T-helper 22 cell (primary cell): ENCODE data around the gene RD3L.
A peak's percentile ranks its signal among the peaks of the same experiment; 100 is the strongest.
"Not testable (repeated sequence)": the region's sequence is repeated elsewhere in the genome, so short reads cannot be mapped to it uniquely, and the experiment has no call there.

ENCODE experiments used
- DNase-seq: peaks from one replicate; pipeline ENCODE4 v3.0.0-alpha.2; 2020; ENCODE audit warnings: low read depth

RD3L gene

DNA sequence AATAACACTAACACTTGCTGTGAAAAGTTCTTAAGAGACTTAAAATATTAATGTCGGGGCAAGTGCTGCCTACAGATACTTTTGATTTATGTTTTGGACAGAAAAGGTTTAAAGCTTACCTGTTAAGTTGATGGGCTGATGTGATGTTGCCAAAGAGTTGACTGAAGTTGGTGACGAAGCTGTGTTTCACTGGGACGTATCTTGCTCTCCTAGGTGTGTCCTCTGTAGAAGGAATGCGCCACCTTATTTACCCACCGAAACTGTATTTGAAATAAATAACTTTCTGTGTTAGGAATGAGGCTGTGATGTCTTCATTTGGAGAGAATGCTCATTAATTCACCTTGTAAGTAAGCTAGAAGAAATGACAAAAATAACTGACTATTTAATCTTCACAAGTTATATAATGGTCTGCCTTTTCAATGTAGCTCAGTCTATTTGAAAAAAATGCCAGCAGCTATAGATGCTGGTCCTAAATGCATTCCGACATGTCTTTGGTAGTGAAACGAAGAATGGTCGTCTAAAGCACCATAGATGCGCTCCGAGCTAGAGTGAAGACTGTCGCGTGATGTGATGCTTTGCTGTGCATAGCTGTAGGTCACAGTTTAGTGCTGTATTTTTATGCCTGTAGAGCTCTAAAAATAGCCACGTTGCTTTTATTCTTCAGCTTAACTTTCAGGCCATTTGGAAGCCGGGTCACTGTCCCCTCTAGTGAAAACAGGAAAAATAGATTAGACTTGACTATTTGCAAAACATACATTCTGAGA, at the start of gene RD3L:
Gene RD3L, minus strand, starts transcription at position 557 of the 764 bp plus-strand sequence. CDS start 834 bp downstream, outside the sequence.
- DNase-seq, result no peak

DNA sequence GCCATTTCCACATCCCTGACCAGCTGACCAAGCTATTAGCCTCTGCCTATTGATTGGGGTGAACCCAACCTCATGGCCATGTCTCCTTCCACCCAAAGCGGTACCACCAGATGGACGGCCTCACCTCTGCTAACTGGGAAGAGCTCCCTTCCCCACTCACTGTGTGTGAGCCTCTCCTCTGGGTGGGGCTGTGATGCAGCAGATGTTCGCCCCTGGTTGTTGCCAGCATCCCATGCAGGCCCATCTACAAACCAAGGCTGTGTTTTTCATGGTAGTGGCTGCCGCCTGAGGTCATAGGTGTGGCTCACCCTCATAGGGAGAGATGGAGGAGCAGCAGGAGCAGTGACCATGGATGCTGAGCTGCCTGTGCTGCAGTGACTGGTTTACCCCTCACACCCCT, 47.6 kb upstream of the RD3L start:
- DNase-seq, result no peak

DNA sequence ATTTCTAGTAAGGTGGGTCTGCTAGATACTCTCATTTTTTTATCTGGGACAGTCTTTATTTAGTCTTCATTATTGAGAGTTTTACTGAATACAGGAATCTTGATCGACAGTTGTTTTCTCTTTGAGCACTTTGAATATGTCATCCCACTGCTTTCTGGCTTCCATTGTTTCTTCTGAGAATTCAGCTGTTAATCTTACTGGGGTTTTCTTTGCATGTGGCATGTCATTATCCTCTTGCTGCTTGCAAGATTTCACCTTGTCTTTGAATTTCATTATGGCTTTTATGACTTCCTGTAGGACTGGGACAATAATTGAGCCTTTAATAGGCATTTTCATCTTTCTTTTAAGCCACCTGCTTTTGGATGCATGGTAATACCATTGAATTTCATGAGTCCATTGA, 46.7 kb upstream of the RD3L start:
- DNase-seq, result no peak

DNA sequence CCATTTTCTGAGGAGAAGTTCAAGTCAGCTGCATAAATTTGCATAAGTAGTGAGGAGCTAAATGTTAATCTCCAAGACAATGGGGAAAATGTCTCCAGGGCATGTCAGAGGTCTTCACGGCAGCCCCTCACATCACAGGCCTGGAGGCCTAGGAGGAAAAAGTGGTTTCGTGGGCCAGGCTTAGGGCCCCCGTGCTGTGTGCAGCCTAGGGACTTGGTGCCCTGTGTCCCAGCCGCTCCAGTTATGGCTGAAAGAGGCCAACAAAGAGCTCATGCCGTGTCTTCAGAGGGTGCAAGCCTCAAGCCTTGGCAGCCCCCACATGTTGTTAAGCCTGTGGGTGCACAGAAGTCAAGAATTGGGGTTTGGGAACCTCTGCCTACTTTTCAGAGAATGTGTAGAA, 41.9 kb upstream of the RD3L start:
- DNase-seq, result no peak

DNA sequence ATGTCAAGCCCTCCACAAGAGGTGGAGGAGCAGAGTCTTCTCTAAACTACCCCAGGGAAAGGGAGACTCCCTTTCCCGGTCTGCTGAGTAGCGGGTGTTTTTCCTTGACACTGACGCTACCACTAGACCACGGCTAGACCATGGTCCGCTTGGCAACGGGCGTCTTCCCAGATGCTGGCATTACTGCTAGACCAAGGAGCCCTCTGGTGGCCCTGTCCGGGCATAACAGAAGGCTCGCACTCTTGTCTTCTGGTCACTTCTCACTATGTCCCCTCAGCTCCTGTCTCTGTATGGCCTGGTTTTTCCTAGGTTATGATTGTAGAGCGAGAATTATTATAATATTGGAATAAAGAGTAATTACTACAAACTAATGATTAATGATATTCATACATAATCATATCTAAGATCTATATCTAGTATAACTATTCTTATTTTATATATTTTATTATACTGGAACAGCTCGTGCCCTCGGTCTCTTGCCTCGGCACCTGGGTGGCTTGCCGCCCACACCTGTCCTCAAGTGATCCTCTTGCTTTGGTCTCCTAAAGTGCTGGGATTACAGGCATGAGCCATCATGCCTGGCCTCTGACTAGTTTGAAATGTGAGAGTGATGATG, 38.4 kb upstream of the RD3L start:
- DNase-seq, result not testable (repeated sequence)

DNA sequence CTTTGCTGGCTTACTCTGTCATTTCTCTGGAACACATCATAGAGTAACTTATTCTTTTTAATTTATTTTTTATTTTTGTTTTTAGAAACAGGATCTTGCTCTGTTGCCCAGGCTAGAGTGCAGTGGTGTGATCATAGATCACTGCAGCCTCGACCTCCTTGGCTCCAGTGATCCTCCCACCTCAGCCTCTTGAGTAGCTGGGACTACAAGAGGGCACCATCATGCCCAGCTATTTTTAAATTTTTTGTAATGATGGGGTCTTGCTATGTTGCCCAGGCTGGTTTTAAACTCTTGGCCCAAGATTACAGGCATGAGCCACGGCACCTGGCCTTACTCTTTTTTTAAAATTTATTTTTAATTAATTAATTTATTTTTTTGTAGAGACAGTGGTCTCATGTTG, 32.2 kb upstream of the RD3L start:
- DNase-seq, result no peak

DNA sequence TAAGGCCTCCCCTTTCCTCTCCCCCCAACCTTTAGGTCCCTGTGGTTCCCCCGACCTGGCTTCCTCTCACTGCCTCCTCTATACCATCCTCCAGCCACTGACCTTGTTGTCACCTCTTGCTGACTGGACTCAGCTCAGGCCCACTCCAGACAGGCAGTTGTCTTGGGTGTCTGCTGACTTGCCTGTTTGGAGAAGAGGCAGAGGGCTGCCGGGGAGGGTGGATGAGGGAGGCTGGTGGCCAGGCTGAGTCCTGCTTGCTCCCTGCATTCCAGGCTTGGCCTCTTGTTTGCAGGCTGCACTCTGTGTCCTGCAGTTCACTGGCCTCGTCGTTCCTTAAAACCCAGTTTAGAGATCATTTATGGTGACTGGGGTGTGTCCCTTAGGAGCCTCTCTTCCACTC, 31.0 kb upstream of the RD3L start:
- no peak for DNase-seq

DNA sequence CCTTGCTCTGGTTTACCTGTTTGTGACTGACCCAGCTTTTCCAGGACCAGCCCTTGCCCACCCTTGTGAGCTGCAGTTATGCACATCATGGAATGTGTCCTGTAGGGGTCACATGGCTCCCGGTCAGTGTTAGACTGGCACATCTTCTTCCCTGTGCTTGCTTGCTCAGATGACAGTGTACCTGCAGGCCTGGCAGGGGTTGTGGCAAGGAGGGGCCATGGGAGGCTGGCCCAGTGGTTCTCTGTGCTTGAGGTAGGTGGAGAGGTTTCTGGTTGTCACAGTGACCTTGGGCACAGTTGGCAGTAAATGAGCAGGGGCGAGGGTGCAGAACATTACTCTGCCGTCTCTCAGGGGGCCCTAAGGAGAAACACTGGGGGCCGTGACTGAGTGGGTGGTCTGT, 27.6 kb upstream of the RD3L start:
- DNase-seq, result no peak

DNA sequence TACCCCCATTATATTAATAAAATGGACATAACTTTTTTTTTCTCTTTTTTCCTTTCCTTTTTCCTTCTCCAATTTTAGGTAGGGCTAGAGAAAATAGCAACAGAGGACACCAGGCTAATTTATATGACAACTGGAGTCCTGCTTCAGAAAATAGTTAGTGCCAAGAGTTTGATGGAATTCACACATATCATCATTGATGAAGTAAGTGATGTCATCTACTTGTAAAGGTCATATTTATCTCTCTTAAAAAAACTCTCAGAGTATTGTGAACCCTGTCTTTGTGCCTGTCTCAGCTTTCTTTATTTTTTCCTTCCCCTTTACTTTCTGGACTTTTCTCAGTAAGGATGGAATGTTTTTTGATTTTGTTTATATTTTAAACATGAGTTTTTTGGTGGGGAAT, 24.3 kb upstream of the RD3L start:
- DNase-seq, result no peak

DNA sequence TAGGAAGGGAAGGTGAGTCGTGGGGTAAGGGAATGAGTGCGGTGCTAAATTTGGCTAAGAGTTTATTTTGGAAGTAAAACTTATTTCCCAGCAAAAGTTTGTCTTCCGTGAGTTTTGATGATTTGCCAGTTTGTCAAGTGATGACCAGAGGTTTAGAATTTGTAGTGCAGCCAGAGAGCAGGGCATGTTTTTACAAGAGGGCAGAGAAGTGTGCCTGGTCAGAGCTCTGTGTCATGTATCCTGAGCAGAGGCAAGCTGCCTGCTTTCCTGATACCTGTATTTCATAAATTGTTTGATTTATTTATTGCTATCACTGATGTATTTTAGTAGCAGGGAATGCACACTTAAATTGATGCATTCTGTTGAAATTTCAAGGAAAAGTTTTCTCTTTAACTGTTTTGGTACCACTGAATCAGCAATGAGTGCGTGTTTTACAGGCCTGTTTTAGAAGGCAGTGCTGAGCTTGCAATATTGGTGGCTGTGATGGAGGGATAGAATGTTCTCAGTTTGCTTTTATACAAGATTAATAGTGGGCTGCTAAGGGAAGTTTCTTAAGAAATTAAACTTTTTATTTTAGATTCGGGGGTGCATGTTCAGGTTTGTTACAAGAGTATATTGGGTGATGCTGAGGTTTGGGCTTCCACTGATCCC, 19.7 kb upstream of the RD3L start:
- no peak for DNase-seq

DNA sequence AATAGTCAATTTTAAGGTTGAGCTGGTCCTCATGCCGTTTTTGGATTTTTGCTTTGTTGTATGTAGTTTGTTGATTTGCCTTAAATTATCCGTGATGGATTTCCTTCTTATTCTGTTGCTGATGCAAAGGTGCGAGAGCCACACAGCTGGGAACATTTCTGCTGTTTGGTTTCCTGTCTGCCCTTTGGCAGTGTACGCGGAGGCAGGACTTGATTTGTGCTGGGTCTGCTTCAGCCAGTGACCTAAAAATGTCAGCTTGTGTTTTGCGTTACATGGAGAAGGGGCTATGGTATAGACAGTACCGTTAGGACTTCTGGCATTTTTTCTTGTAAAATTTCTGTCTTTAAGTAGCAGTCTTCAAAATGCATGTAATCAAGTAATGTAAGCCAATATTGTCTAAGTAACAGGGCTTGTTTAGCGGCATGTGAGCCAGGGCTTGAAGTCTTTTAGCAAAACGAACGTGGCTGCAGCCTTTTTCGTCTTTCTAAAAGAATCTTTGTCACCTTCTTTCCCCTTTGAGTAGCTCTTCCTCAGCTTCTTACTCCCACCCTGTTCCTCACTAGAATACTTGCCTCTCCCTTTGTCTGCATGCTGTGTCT, 18.2 kb upstream of the RD3L start:
- DNase-seq, result no peak

DNA sequence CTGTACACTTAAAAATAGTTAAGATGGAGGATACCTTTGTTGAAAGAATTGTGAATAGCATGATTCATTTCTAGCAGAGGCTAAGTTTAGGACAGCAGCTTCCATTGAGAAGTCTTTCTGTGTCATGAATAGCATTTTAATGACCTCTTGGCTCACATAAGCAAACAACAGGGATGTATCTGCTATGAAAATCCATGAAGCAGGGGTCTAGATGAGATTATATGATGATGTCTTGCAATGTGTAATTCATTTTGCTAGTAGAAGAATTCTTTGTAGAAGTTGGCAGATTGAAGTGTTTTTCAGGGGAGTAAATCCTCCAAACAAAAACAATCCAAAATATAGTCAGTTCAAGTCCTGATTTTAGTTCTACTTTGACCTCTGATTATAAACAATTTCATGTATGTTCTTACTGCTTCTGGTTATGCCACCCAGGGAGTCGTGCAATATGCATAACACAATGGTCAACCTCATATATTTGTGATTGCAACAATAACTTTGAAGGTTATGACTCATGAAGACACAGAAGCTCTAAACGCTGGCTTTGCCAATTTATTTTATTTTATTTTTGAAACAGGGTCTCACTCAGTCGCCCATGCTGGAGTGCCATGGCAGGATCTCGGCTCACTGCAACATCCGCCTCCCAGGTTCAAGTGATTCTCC, 6.9 kb upstream of the RD3L start:
- no peak for DNase-seq

DNA sequence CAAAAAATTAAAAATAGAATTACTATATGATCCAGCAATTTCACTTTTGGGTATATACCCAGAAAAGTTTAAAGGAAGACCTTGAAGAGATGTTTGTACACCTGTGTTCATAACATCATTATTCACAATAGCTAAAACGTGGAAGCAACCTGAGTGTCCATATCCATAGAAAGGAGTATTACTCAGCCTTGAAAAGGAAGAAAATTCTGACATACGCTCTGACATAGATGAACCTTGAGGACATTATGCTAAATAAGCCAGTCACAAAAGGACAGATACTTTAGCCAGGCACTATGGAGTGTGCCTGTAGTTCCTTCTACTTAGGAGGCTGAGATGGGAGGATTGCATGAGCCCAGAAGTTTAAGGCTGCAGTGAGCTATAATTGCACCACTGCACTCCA, 6.1 kb upstream of the RD3L start:
- DNase-seq, result no peak

DNA sequence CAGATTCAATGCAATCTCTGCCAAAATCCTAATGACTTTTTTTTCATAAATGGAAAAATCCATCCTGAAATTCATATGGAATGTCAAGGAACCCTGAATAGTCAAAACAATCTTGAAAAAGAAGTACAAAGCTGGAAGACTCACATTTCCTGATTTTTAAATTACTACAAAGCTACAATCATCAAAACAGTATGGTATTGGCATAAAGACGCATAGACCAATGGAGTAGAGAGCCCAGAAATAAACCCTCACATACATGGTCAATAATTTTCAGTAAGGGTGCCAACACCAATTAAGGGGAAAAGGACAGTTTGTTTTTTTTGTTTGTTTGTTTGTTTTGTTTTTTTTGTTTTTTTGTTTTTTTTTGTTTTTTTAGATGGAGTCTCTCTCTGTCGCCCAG, 4.6 kb upstream of the RD3L start:
- no peak for DNase-seq

DNA sequence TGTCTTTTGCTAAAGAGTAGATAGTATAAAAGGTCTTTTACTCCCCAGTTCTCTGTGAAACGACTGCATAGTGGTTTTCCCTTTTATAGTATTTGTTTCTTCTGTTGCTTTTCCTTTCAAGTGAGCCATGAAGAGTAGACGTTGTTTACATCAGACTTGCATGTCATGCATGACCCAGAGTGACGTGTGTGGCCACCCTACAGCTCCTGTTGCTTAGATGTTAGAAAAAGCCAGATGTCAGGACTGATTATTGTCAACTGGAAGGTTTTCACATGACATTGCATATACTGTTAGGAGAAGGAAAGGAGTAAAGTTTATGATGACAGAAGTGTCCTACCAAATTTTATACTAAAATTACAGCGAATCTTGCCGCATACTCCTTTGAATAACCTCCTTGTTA, 1.3 kb upstream of the RD3L start:
- no peak for DNase-seq

DNA sequence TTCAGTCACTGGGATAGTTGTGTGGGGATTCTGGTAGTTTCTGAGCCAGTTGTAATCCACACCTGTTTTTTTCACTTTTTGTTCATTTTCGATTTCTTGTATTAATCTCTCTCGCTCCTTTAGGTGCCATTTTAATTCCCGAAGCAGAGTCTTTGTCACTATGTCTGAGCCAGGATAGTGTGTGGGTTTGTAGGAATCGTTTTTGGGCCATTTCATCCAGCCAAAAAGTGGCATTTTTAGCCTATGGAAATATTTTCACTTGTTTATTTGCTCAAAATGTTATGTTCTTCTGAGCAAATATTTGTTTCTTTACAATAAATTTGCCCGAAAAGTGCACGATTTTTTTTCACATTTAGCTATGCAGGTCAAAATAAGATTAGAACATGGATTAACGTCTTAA, 867 bp downstream of the RD3L start:
- DNase-seq, result no peak

DNA sequence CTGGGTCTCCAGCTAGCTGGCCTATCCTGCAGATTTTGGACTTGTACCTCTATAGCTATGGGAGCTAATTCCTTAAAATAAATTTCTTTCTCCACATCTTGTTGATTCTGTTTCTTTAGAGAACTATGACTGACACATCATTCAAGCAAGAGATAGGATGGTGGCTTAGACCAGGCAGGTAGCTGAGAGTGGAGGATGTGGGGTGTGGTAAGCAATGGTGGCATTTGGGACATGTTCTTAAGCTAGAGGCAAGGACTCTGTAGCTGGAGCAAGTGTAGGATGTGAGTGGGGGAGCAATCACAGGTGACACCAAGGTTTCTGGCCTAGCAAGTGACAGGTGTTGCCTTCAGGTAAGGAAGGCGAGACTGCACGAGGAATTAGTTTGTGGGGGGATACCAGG, 7.2 kb downstream of the RD3L start:
- no peak for DNase-seq

DNA sequence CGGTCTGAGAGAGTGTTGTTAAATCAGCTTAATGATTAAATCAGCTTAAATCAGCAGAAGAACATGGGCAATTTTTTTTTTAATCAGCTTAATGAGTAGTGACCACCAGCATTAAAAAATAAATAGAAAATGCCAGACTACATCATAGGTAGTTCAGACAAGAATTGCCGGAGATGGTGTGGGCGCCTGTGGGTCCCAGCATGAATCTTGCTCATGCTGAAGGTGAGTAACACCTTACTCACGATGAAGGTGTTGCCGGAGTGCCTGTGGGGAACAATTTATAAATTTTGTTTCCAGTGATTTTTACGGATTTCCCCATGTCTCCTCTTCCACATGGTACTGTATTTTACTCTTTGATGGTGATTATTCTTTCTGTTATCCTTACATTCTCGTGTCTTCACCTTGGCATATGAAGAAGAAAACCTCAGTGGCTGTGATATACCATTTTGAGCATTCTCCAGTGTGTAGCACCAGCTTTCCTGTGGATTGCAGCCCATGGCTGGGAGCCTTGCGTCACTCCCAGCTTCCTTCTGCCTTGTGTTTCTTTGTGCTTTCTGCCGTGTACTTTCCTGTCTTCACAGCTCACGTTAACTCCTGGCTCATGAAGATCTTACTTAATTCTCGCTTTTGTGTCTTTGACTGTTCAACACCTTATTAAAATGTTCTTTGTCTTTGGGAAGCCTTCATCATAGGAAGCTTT, 9.4 kb downstream of the RD3L start:
- no peak for DNase-seq

DNA sequence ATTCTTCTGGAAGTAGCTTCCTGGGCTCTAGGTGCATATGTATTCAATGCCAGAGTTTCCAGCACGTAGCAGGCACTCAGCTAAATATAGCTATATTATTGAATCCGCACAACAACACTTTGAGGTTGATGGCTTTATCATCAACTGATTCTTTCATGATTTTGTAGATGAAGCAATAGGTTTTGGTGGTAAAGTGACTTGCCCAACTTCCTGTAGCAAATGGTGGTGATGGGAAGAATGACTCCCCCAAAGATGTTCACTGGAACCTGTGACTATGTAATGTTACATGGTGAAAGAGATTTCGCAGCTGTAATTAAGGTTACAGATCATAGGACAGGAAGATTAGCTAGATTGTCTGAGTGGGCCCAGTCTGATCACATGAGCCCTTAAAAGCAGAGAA, 10.9 kb downstream of the RD3L start:
- no peak for DNase-seq

DNA sequence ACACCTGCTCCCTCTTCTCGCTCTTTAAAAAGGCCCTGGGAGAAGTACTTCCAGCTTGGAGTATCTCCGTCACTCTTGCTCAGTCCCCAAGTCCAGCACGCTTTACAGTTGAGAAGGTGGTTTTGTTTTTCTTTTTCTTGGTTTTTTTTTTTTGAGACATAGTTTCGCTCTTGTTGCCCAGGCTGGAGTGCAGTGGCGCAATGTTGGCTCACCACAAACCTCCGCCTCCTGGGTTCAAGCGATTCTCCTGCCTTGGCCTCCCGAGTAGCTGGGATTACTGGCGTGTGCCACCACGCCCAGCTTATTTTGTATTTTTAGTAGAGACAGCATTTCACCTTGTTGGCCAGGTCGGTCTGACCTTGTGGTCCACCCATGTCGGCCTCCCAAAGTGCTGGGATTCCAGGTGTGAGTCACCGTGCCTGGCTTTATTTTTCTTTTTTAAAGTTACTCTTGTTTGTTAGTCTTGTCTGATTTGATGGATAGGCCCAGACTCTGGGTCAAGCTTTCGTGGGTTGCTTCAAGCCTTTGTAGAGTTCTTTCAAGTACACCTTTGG, 12.2 kb downstream of the RD3L start:
- DNase-seq, result no peak

DNA sequence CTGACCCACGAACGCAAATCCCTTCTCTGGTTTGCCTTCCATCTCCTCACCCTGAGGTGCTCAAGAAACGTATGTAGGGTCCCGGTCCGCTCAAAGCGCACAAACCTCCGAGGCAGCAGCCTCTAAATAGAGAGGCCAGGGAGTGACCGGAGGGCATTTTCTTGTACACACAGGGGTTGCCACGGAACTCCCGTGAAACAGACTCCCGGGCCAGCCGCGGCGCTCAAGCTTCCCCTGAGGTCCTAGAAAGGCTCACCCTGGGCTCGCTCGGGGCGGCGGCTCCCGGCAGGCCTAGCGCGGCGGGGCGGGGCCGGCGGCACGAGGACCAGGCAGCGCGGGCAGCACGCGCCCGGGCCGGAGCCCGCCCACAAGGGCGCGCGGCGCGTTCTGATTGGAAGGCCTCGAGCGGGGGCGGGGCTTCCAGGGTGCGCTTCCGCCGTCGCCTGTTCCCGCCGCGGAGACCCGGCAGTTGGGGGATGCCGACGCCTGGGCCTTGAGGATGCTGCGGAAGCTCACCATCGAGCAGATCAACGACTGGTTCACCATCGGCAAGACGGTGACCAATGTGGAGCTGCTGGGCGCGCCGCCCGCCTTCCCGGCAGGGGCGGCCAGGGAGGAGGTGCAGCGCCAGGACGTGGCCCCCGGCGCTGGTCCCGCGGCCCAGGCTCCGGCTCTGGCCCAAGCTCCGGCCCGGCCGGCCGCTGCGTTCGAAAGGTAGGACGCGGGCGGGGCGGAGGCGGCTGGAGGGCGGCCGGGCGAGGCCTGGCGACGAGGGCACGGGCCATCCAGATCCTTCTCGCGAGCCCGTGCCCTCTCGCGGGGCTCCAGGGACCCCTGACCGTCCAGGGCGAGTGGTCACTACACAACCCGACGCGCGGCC, 14.1 kb downstream of the RD3L start, which contains the start of gene TDRD9:
Gene TDRD9, plus strand, starts transcription at position 446 of the 880 bp plus-strand sequence. Its CDS starts 54 bp downstream, at position 500.
- peak; percentile 4 for DNase-seq
